ENCODE measurements around the gene UBE2F. TPM values are rescaled to one million over a fixed set of nuclear protein-coding genes. Genes with fewer than 3 reads are reported as not detected.

The UBE2F gene
- total RNA-seq, 1 experiment from 2014 or later = 62.1 TPM

DNA sequence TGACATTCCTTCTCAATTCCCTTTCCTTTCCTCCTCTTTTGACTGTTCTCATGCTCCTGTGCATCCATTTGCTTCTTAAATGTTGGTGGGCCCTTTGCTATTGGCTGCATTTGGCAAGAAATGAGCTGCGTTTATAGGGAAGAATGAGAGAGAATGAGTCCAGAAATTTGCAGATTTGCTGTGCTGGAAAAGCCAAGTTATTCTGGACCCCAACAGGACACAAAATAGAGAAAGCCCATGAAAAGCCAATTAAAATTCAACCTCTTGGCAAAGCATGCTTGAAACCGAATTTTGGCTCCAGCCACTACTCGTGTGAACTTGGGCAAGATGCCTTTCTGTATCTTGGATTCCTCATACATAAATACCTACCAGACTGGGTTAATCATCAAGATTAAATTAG, 92.7 kb downstream of the UBE2F start:
- Histone ChIP-seq H2BK12ac (ENCODE audit: insufficient read length, low read depth, low read length) (no peak overlapping the region), H3K4ac (ENCODE audit: low read depth, low read length) (no peak overlapping the region), H2AFZ (ENCODE audit: low read length) (no peak overlapping the region), H4K91ac (ENCODE audit: insufficient read length, low read depth, low read length) (no peak overlapping the region), H4K8ac (replicated peaks; ENCODE audit: insufficient read length, low read depth, low read length) (no peak overlapping the region), H3K9ac (ENCODE audit: extremely low read depth, insufficient read length, low read length) (no peak overlapping the region), H3K4me1 (ENCODE audit: insufficient read depth, low read length) (peaks cover 6% of the 10 kb centered on the region), H3K56ac (ENCODE audit: insufficient read length, low read depth, low read length) (no peak overlapping the region), H3K14ac (ENCODE audit: insufficient read depth, low read length) (no peak overlapping the region), H2BK120ac (ENCODE audit: low read depth, low read length, poor library complexity, severe bottlenecking) (no peak overlapping the region), H3K18ac (ENCODE audit: insufficient read length, low read depth, low read length) (no peak overlapping the region), H4K20me1 (ENCODE audit: control insufficient read depth, insufficient read depth, insufficient read length) (no peaks in the 10 kb centered on the region), H2AK5ac (ENCODE audit: insufficient read length, low read length) (no peak overlapping the region), H3K23me2 (ENCODE audit: insufficient read length, low read depth, low read length, poor library complexity, severe bottlenecking) (peaks cover 9% of the 10 kb centered on the region), H3K4me2 (ENCODE audit: insufficient read depth, insufficient read length, low read length) (peak overlapping the region; percentile 79), H2BK5ac (ENCODE audit: insufficient read length, low read length) (no peak overlapping the region), H2BK15ac (ENCODE audit: low read depth, low read length) (no peak overlapping the region), H3K79me1 (ENCODE audit: insufficient read depth, low read depth, low read length, poor library complexity, severe bottlenecking) (peaks cover 4% of the 10 kb centered on the region), H3K23ac (ENCODE audit: insufficient read length, low read depth, low read length) (no peak overlapping the region), H3K79me2 (ENCODE audit: insufficient read depth, low read length) (peaks cover 2% of the 10 kb centered on the region; the same call in 1 of the 2 replicates), H3K9me3 (ENCODE audit: control insufficient read depth, low read depth, low read length) (no peaks in the 10 kb centered on the region), H3K27ac (ENCODE audit: insufficient read length, low read depth, low read length) (no peak overlapping the region), H3K27me3 (ENCODE audit: insufficient read depth, low read length) (no peaks in the 10 kb centered on the region), H4K5ac (ENCODE audit: insufficient read length, low read depth, low read length) (no peak overlapping the region), H2BK20ac (ENCODE audit: low read depth, low read length, poor library complexity, severe bottlenecking) (no peak overlapping the region), H3T11ph (ENCODE audit: low read length) (no peak overlapping the region)
- H3K36me3 Mint-ChIP-seq (ENCODE audit: insufficient read depth in 1 of 3, low read depth in 3 of 3) = peaks cover 8 to 16% (median 11%) of the 10 kb centered on the region in 3 experiments
- no peaks in the 10 kb centered on the region; a peak in 1 of 5 replicates for H3K9me3 Mint-ChIP-seq
- H3K27ac Mint-ChIP-seq = no peak overlapping the region
- no peak for TF ChIP-seq CTCF (conservative IDR thresholded peaks at IDR 0.05)
- no peak for DNase-seq
- peak overlapping the region; percentile 88 to 90 for H3K4me3 Mint-ChIP-seq
- peaks cover 27 to 34% of the 10 kb centered on the region in 2 experiments for H3K4me1 Mint-ChIP-seq
- WGBS (ENCODE audit: extremely low coverage, insufficient read length, low lambda C conversion rate) = no CpG with 5 or more reads among the region's 3 CpGs
- H3K27me3 Mint-ChIP-seq (ENCODE audit: low read depth) = peaks cover 8% of the 10 kb centered on the region; the same call in 1 of the 2 replicates

All from H9 (cell line).